ENCODE measurements around the gene VRK3. TPM values are rescaled to one million over a fixed set of nuclear protein-coding genes. Genes with fewer than 3 reads are reported as not detected.

Gene VRK3
- total and polyA plus RNA-seq, 2 donors (not counting 3 experiments of a cell fraction or from before 2014, with no cell fraction given): 20.4 to 36.0 TPM

- Histone ChIP-seq H3K36me3 (ENCODE audit: control insufficient read depth in 2 of 2, extremely low read depth in 1 of 2, insufficient read depth in 2 of 2, low read length in 2 of 2) (peaks cover 4 to 53% of the 10 kb centered on the region in 2 experiments), H4K20me1 (replicated peaks; ENCODE audit: control insufficient read depth, extremely low read depth, insufficient read depth, low read length) (no peaks in the 10 kb centered on the region), H3K4me2 (ENCODE audit: insufficient read depth, low read length) (no peak overlapping the region), H3K27me3 (ENCODE audit: control insufficient read depth in 2 of 2, insufficient read depth in 2 of 2, low read length in 2 of 2) (no peaks in the 10 kb centered on the region), H3K4me1 (ENCODE audit: control insufficient read depth, extremely low read depth, insufficient read depth, low read length) (peaks cover 5% of the 10 kb centered on the region), H3K9me3 (replicated peaks; ENCODE audit: control insufficient read depth, insufficient read depth, low read length) (no peaks in the 10 kb centered on the region), H3K27ac (ENCODE audit: insufficient read depth, low read depth, low read length) (no peak overlapping the region), H3K9ac (replicated peaks; ENCODE audit: extremely low read depth, insufficient read depth, low read length) (no peak overlapping the region), H3K4me3 (replicated peaks in 1 of 3; ENCODE audit: insufficient read depth in 1 of 3, low read depth in 1 of 3, low read length in 3 of 3) (no peak overlapping the region), H2AFZ (ENCODE audit: low read depth, low read length) (no peak overlapping the region), H3K79me2 (ENCODE audit: control insufficient read depth, insufficient read depth, low read length) (no peaks in the 10 kb centered on the region), H3K9me1 (replicated peaks; ENCODE audit: control insufficient read depth, extremely low read depth, insufficient read depth, low read length) (no peaks in the 10 kb centered on the region)
- CTCF ChIA-PET: interaction anchor here (1.3 kb wide), 1 partner anchor 136 kb away, joined by 3 read pairs; no protein-coding TSS in a partner anchor
- BruUV-seq (replicated peaks): no TSS peak
- intact Hi-C loops (cut with micrococcal nuclease) (no loop called here), dilution Hi-C loops (cut with MboI; ENCODE audit: extremely low pct_ligation_motif_present, low sequenced_read_pairs) (no loop called here)
- POLR2A ChIA-PET: interaction anchor here (1.1 kb wide), 1 partner anchor 11 kb away, joined by 13 read pairs; no protein-coding TSS in a partner anchor
- TF ChIP-seq POLR2AphosphoS5 (IDR thresholded peaks at IDR 0.05; ENCODE audit: insufficient read depth, low read depth, low read length) (no peak), EZH2 (IDR thresholded peaks at IDR 0.05; ENCODE audit: borderline replicate concordance, low read depth, low read length, severe bottlenecking) (no peak), MYC (IDR thresholded peaks at IDR 0.05; ENCODE audit: low read depth, low read length) (no peak), POLR2A (IDR thresholded peaks at IDR 0.05; ENCODE audit: low read depth, low read length) (no peak), GATA2 (IDR thresholded peaks at IDR 0.05; ENCODE audit: insufficient read depth, insufficient read length, low read depth, low read length) (no peak), FOS (IDR thresholded peaks at IDR 0.05; ENCODE audit: borderline replicate concordance, insufficient read depth, low read length) (no peak)
- TF ChIP-seq, protein P1, sequence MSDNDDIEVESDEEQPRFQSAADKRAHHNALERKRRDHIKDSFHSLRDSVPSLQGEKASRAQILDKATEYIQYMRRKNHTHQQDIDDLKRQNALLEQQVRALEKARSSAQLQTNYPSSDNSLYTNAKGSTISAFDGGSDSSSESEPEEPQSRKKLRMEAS (IDR thresholded peaks at IDR 0.05; ENCODE audit: insufficient read depth, insufficient read length): no peak
- no peak for FAIRE-seq
- DNase-seq (ENCODE audit: low read depth, low spot score): no peak
Measured at GRCh38 chr19:49999371-50000010, 25.7 kb downstream of the VRK3 start.

GRCh38 chr19:49997709-49998108 lies 27.5 kb downstream of the VRK3 start:
- Histone ChIP-seq H3K27me3 (ENCODE audit: control insufficient read depth in 2 of 2, insufficient read depth in 2 of 2, low read length in 2 of 2) (no peaks in the 10 kb centered on the region), H3K4me1 (ENCODE audit: control insufficient read depth, extremely low read depth, insufficient read depth, low read length) (no peaks in the 10 kb centered on the region), H4K20me1 (replicated peaks; ENCODE audit: control insufficient read depth, extremely low read depth, insufficient read depth, low read length) (no peaks in the 10 kb centered on the region), H3K9me3 (replicated peaks; ENCODE audit: control insufficient read depth, insufficient read depth, low read length) (no peaks in the 10 kb centered on the region), H3K4me3 (replicated peaks in 1 of 3; ENCODE audit: insufficient read depth in 1 of 3, low read depth in 1 of 3, low read length in 3 of 3) (no peak overlapping the region), H3K4me2 (ENCODE audit: insufficient read depth, low read length) (no peak overlapping the region), H3K27ac (ENCODE audit: insufficient read depth, low read depth, low read length) (no peak overlapping the region), H3K9me1 (replicated peaks; ENCODE audit: control insufficient read depth, extremely low read depth, insufficient read depth, low read length) (no peaks in the 10 kb centered on the region), H3K79me2 (ENCODE audit: control insufficient read depth, insufficient read depth, low read length) (no peaks in the 10 kb centered on the region), H2AFZ (ENCODE audit: low read depth, low read length) (no peak overlapping the region), H3K36me3 (ENCODE audit: control insufficient read depth in 2 of 2, extremely low read depth in 1 of 2, insufficient read depth in 2 of 2, low read length in 2 of 2) (peaks cover 4 to 49% of the 10 kb centered on the region in 2 experiments), H3K9ac (replicated peaks; ENCODE audit: extremely low read depth, insufficient read depth, low read length) (no peak overlapping the region)
- TF ChIP-seq POLR2A (IDR thresholded peaks at IDR 0.05; ENCODE audit: low read depth, low read length): no peak
- no peak for TF ChIP-seq MYC (IDR thresholded peaks at IDR 0.05; ENCODE audit: low read depth, low read length)
- no peak for TF ChIP-seq GATA2 (IDR thresholded peaks at IDR 0.05; ENCODE audit: insufficient read depth, insufficient read length, low read depth, low read length)
- TF ChIP-seq, protein P2, sequence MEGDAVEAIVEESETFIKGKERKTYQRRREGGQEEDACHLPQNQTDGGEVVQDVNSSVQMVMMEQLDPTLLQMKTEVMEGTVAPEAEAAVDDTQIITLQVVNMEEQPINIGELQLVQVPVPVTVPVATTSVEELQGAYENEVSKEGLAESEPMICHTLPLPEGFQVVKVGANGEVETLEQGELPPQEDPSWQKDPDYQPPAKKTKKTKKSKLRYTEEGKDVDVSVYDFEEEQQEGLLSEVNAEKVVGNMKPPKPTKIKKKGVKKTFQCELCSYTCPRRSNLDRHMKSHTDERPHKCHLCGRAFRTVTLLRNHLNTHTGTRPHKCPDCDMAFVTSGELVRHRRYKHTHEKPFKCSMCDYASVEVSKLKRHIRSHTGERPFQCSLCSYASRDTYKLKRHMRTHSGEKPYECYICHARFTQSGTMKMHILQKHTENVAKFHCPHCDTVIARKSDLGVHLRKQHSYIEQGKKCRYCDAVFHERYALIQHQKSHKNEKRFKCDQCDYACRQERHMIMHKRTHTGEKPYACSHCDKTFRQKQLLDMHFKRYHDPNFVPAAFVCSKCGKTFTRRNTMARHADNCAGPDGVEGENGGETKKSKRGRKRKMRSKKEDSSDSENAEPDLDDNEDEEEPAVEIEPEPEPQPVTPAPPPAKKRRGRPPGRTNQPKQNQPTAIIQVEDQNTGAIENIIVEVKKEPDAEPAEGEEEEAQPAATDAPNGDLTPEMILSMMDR (IDR thresholded peaks at IDR 0.05; ENCODE audit: extremely low read depth in 1 of 2, insufficient read depth in 1 of 2, low read depth in 1 of 2, low read length in 2 of 2): no peak
- TF ChIP-seq, protein P1 (IDR thresholded peaks at IDR 0.05; ENCODE audit: insufficient read depth, insufficient read length): no peak
- TF ChIP-seq POLR2AphosphoS5 (IDR thresholded peaks at IDR 0.05; ENCODE audit: insufficient read depth, low read depth, low read length): no peak
- no peak for TF ChIP-seq JUN (IDR thresholded peaks at IDR 0.05; ENCODE audit: borderline replicate concordance, insufficient read depth, insufficient read length, low read depth)
- no peak for TF ChIP-seq EZH2 (IDR thresholded peaks at IDR 0.05; ENCODE audit: borderline replicate concordance, low read depth, low read length, severe bottlenecking)
- TF ChIP-seq FOS (IDR thresholded peaks at IDR 0.05; ENCODE audit: borderline replicate concordance, insufficient read depth, low read length): no peak
- intact Hi-C loops (cut with micrococcal nuclease): no loop called here
- FAIRE-seq (peak; percentile 73), DNase-seq (ENCODE audit: low read depth, low spot score) (peak; percentile 42)
- no TSS peak for BruUV-seq (replicated peaks)
- ChIA-PET CTCF (no interaction called here), POLR2A (no interaction called here)
- dilution Hi-C loops (cut with MboI; ENCODE audit: extremely low pct_ligation_motif_present, low sequenced_read_pairs): no loop called here

Measured in endothelial cell of umbilical vein (primary cell).